GM12878 (cell line): ENCODE measurements around the gene TBC1D10B. TPM values are rescaled to one million over a fixed set of nuclear protein-coding genes. Genes with fewer than 3 reads are reported as not detected.
A peak's percentile ranks its signal among the peaks of the same experiment; 100 is the strongest.

Source experiments
- ATF3 ChIP-seq: IDR thresholded peaks from 2 replicates; pipeline ENCODE4 v1.6.1; 2011; ENCODE audit warnings: low read depth, mild to moderate bottlenecking, low read length, moderate library complexity, borderline replicate concordance; ENCODE audit errors: extremely low read depth
- BHLHE40 ChIP-seq, 2 experiments: fragments of 450-650 bp in 1 of 2; IDR thresholded peaks; 2 replicates each; pipeline ENCODE4 v1.6.1; 2011 to 2017; ENCODE audit warnings: low read depth in 2 of 2, borderline replicate concordance in 1 of 2, improper control_type of control experiment in 1 of 2, low read length in 1 of 2, mild to moderate bottlenecking in 1 of 2
- BMI1 ChIP-seq: fragments of 450-650 bp; IDR thresholded peaks from 2 replicates; pipeline ENCODE4 v1.6.1; 2016; ENCODE audit warnings: mild to moderate bottlenecking, moderate library complexity, borderline replicate concordance
- E2F4 ChIP-seq: IDR thresholded peaks from 2 replicates; pipeline ENCODE4 v1.6.1; 2012; ENCODE audit warnings: low read depth, low read length, improper control_type of control experiment
- EP300 ChIP-seq, 2 experiments: fragments of 150-350 bp in 1 of 2; IDR thresholded peaks; 2 replicates each; pipeline ENCODE4 v1.6.1; 2011 to 2012; ENCODE audit warnings: low read depth in 2 of 2, low read length in 2 of 2, borderline replicate concordance in 1 of 2, improper control_type of control experiment in 1 of 2, inconsistent platforms in 1 of 2; ENCODE audit not compliant: control insufficient read depth in 1 of 2
- JUNB ChIP-seq: IDR thresholded peaks from 2 replicates; pipeline ENCODE4 v1.6.1; 2016; ENCODE audit warnings: antibody characterized with exemption, mild to moderate bottlenecking
- KAT2A ChIP-seq: conservative IDR thresholded peaks from 2 replicates; pipeline ENCODE4 v1.6.1; 2011; ENCODE audit warnings: low read depth, low read length; ENCODE audit not compliant: control insufficient read depth
- MXI1 ChIP-seq: fragments of 150-350 bp; IDR thresholded peaks from 2 replicates; pipeline ENCODE4 v1.6.1; 2011; ENCODE audit warnings: low read depth, mild to moderate bottlenecking, inconsistent platforms, low read length, improper control_type of control experiment
- NFYB ChIP-seq: IDR thresholded peaks from 2 replicates; pipeline ENCODE4 v1.6.1; 2011; ENCODE audit warnings: low read depth, mild to moderate bottlenecking, low read length, improper control_type of control experiment, moderate library complexity; ENCODE audit not compliant: insufficient read depth
- NR2C2 ChIP-seq: IDR thresholded peaks from 2 replicates; pipeline ENCODE4 v1.6.1; 2011; ENCODE audit warnings: borderline replicate concordance, low read depth; ENCODE audit not compliant: control insufficient read depth, insufficient read length
- NR2F1 ChIP-seq: fragments of 450-650 bp; conservative IDR thresholded peaks from 2 replicates; pipeline ENCODE4 v1.6.1; 2017; ENCODE audit warnings: mild to moderate bottlenecking
- POU2F2 ChIP-seq: IDR thresholded peaks from 3 replicates; pipeline ENCODE4 v1.6.1; 2011; ENCODE audit warnings: low read depth, mild to moderate bottlenecking, low read length, borderline replicate concordance
- RAD51 ChIP-seq: fragments of 450-650 bp; IDR thresholded peaks from 2 replicates; pipeline ENCODE4 v1.6.1; 2016; ENCODE audit warnings: moderate library complexity, mild to moderate bottlenecking, inconsistent platforms
- SIX5 ChIP-seq: IDR thresholded peaks from 2 replicates; pipeline ENCODE4 v1.6.1; 2011; ENCODE audit warnings: mild to moderate bottlenecking, low read depth, low read length, moderate library complexity; ENCODE audit not compliant: severe bottlenecking
- SKIL ChIP-seq: fragments of 450-650 bp; IDR thresholded peaks from 2 replicates; pipeline ENCODE4 v1.6.1; 2017; ENCODE audit warnings: mild to moderate bottlenecking, low read depth, inconsistent platforms; ENCODE audit not compliant: poor library complexity, severe bottlenecking
- SREBF2 ChIP-seq: IDR thresholded peaks from 2 replicates; pipeline ENCODE4 v1.6.1; 2012; ENCODE audit warnings: mild to moderate bottlenecking, low read length
- SRF ChIP-seq, 2 experiments: IDR thresholded peaks; 2 replicates each; pipeline ENCODE4 v1.6.1; 2011; ENCODE audit warnings: low read depth in 2 of 2, low read length in 2 of 2, mild to moderate bottlenecking in 1 of 2, moderate library complexity in 1 of 2
- STAT1 ChIP-seq: fragments of 450-650 bp; conservative IDR thresholded peaks from 2 replicates; pipeline ENCODE4 v1.6.1; 2014; ENCODE audit warnings: antibody characterized with exemption, mild to moderate bottlenecking
- STAT3 ChIP-seq: IDR thresholded peaks from 2 replicates; pipeline ENCODE4 v1.6.1; 2011; ENCODE audit warnings: low read depth, low read length, improper control_type of control experiment
- TCF12 ChIP-seq: IDR thresholded peaks from 2 replicates; pipeline ENCODE4 v1.6.1; 2011; ENCODE audit warnings: low read depth, mild to moderate bottlenecking, low read length
- USF1 ChIP-seq: IDR thresholded peaks from 2 replicates; pipeline ENCODE4 v1.6.1; 2011; ENCODE audit warnings: borderline replicate concordance, low read depth, mild to moderate bottlenecking, moderate library complexity, mixed read lengths, low read length; ENCODE audit not compliant: insufficient read depth; ENCODE audit errors: extremely low read length
- YBX1 ChIP-seq: fragments of 450-650 bp; IDR thresholded peaks from 2 replicates; pipeline ENCODE4 v1.6.1; 2016; ENCODE audit warnings: antibody characterized with exemption
- YY1 ChIP-seq: IDR thresholded peaks from 2 replicates; pipeline ENCODE4 v1.6.1; 2011; ENCODE audit warnings: low read depth, mild to moderate bottlenecking, low read length
- polyA plus RNA-seq, 11 experiments: library from polyadenylated mRNA; depleted of rRNA in 4 of 11; unstranded in 6 of 11; stranded (reverse) in 5 of 11; fragments of >200 nt; fragmentation: Nextera tagmentation in 4 of 11; fragmentation: Illumina TruSeq in 1 of 11; extraction: Ambion mirVana in 4 of 11; extraction: Trizol in 1 of 11; gene quantifications; 1 replicate in 1 of 11; 2 replicates in 10 of 11; pipeline versions ENCODE4 v1.2.1 to v1.2.3, GENCODE V29; 2011 to 2016; ENCODE audit warnings: inconsistent platforms in 2 of 11, missing spikeins in 2 of 11, low read depth in 1 of 11
- total RNA-seq, 4 experiments: library from RNA; depleted of rRNA in 3 of 4; stranded (reverse); fragments of >200 nt in 3 of 4; fragmentation: Illumina TruSeq in 1 of 4; extraction: Trizol in 1 of 4; gene quantifications; 2 replicates each; pipeline versions ENCODE4 v1.2.1 to v1.2.3, GENCODE V29; 2013 to 2021
- TF ChIP-seq, protein P1 (sequence below): fragments of 450-650 bp; IDR thresholded peaks from 2 replicates; pipeline ENCODE4 v1.6.1; 2017; ENCODE audit warnings: mild to moderate bottlenecking

Gene TBC1D10B
- total and polyA plus RNA-seq, 10 of the 15 experiments (the other 5 are each of a cell fraction or from before 2014, with no cell fraction given), result 2.2 to 51.2 (median 11.6) TPM

GRCh38 chr16:30382111-30382881, 12.0 kb upstream of the TBC1D10B start, which contains the start of gene SEPTIN1 (continued):
- TF ChIP-seq NR2C2, result no peak
- TF ChIP-seq E2F4, result no peak
- TF ChIP-seq POU2F2, result 0 out of 3 replicates have a peak, but pooled peaks have one; percentile 54
- TF ChIP-seq NR2F1, result no peak
- no peak for TF ChIP-seq KAT2A
- TF ChIP-seq RAD51, result no peak
- TF ChIP-seq NFYB, result no peak
- TF ChIP-seq EP300 (IDR thresholded peaks at IDR 0.05; ENCODE audit: borderline replicate concordance in 1 of 2, control insufficient read depth in 1 of 2, low read depth in 2 of 2, low read length in 2 of 2), result no peak
- no peak for TF ChIP-seq SKIL
- TF ChIP-seq STAT3, result no peak
- no peak for TF ChIP-seq YBX1
- TF ChIP-seq ATF3, result no peak
- TF ChIP-seq MXI1, result no peak
- no peak for TF ChIP-seq STAT1
- peak; percentile 89 for TF ChIP-seq TCF12
- no peak for TF ChIP-seq BMI1
- peak; percentile 36 to 71; a peak in 2 of 4 replicates for TF ChIP-seq BHLHE40 (IDR thresholded peaks at IDR 0.05; ENCODE audit: borderline replicate concordance in 1 of 2, low read depth in 2 of 2, low read length in 1 of 2)
- no peak for TF ChIP-seq SREBF2
- no peak for TF ChIP-seq SRF (IDR thresholded peaks at IDR 0.05; ENCODE audit: low read depth in 2 of 2, low read length in 2 of 2)
- TF ChIP-seq JUNB, result no peak
- no peak for TF ChIP-seq SIX5
- TF ChIP-seq USF1, result no peak
- TF ChIP-seq, protein P1, sequence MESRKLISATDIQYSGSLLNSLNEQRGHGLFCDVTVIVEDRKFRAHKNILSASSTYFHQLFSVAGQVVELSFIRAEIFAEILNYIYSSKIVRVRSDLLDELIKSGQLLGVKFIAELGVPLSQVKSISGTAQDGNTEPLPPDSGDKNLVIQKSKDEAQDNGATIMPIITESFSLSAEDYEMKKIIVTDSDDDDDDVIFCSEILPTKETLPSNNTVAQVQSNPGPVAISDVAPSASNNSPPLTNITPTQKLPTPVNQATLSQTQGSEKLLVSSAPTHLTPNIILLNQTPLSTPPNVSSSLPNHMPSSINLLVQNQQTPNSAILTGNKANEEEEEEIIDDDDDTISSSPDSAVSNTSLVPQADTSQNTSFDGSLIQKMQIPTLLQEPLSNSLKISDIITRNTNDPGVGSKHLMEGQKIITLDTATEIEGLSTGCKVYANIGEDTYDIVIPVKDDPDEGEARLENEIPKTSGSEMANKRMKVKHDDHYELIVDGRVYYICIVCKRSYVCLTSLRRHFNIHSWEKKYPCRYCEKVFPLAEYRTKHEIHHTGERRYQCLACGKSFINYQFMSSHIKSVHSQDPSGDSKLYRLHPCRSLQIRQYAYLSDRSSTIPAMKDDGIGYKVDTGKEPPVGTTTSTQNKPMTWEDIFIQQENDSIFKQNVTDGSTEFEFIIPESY, result no peak
- TF ChIP-seq YY1, result peak; percentile 81
